ENCODE results near the gene MRPL12.

- TF ChIP-seq NUFIP1 (IDR thresholded peaks at IDR 0.05; ENCODE audit: partially characterized antibody), result no peak
- TF ChIP-seq ZNF398 (CRISPR knock-in tag; IDR thresholded peaks at IDR 0.05), result no peak
These were observed 30.6 kb downstream of the MRPL12 start for GRCh38 chr17:81733507-81734404.
